Body of pancreas (tissue), 4 donors: ENCODE data around the gene EXOC1.

Experiments
- CTCF ChIP-seq, 7 experiments: fragments of 450-650 bp in 4 of 7; fragments of 200-600 bp in 3 of 7; sonication (generic) in 3 of 7; IDR thresholded peaks; one replicate each; pipeline ENCODE4 v1.5.1; 2016 to 2019; ENCODE audit warnings: antibody characterized with exemption in 7 of 7
- POLR2A ChIP-seq, 3 donors: fragments of 450-650 bp; IDR thresholded peaks; one replicate each; pipeline ENCODE4 v1.6.1; 2016; ENCODE audit warnings: antibody characterized with exemption in 3 of 3, mild to moderate bottlenecking in 2 of 3

GRCh38 chr4:55864577-55865223 is 11.3 kb downstream of the EXOC1 start:
- TF ChIP-seq POLR2A (IDR thresholded peaks at IDR 0.05) (no peak), CTCF (IDR thresholded peaks at IDR 0.05) (no peak)
